Suprapubic skin (tissue), 4 donors: ENCODE results near the gene SNRNP40.

ENCODE experiments used
- CTCF ChIP-seq, 2 donors: fragments of 200-600 bp in 1 of 2; fragments of 450-650 bp in 1 of 2; sonication (generic) in 1 of 2; IDR thresholded peaks; one replicate each; pipeline ENCODE4 v1.5.1; 2016 to 2019; ENCODE audit warnings: antibody characterized with exemption in 2 of 2, mild to moderate bottlenecking in 1 of 2, moderate library complexity in 1 of 2
- EP300 ChIP-seq: sonication (generic); formaldehyde crosslinking; IDR thresholded peaks from one replicate; pipeline ENCODE4 v1.6.1; 2017; ENCODE audit warnings: antibody characterized with exemption
- POLR2AphosphoS5 ChIP-seq, 3 donors: sonication (generic); formaldehyde crosslinking; IDR thresholded peaks; one replicate each; pipeline ENCODE4 v1.6.1; 2017; ENCODE audit warnings: antibody characterized with exemption in 3 of 3

- TF ChIP-seq EP300 (no peak), POLR2AphosphoS5 (IDR thresholded peaks at IDR 0.05) (no peak), CTCF (IDR thresholded peaks at IDR 0.05) (no peak)
These were observed 11.4 kb upstream of the SNRNP40 start for GRCh38 chr1:31308036-31308435.
